Frontal cortex (tissue), 4 donors: ENCODE measurements around the gene APLP1. TPM values are rescaled to one million over a fixed set of nuclear protein-coding genes. Genes with fewer than 3 reads are reported as not detected.
A peak's percentile ranks its signal among the peaks of the same experiment; 100 is the strongest.
"Not testable (repeated sequence)": the region's sequence is repeated elsewhere in the genome, so short reads cannot be mapped to it uniquely, and the experiment has no call there.

ENCODE experiments used
- DNase-seq, 2 donors: peaks; one replicate each; pipeline ENCODE4 v3.0.0; 2012; ENCODE audit warnings: low spot score in 2 of 2
- FAIRE-seq: peaks from 2 replicates; lab custom pipeline; 2012; peaks lifted over from hg19 to GRCh38; lab: Jason Lieb, UNC
- total RNA-seq: library from RNA; depleted of rRNA; stranded (reverse); fragments of >200 nt; gene quantifications from one replicate; pipeline ENCODE4 v1.2.3, GENCODE V29; 2014
- donor health status: control.
- donor health status: control.
- donor health status: control.

APLP1 gene
- total RNA-seq, 1 donor from 2014 or later, result 214 TPM

DNA sequence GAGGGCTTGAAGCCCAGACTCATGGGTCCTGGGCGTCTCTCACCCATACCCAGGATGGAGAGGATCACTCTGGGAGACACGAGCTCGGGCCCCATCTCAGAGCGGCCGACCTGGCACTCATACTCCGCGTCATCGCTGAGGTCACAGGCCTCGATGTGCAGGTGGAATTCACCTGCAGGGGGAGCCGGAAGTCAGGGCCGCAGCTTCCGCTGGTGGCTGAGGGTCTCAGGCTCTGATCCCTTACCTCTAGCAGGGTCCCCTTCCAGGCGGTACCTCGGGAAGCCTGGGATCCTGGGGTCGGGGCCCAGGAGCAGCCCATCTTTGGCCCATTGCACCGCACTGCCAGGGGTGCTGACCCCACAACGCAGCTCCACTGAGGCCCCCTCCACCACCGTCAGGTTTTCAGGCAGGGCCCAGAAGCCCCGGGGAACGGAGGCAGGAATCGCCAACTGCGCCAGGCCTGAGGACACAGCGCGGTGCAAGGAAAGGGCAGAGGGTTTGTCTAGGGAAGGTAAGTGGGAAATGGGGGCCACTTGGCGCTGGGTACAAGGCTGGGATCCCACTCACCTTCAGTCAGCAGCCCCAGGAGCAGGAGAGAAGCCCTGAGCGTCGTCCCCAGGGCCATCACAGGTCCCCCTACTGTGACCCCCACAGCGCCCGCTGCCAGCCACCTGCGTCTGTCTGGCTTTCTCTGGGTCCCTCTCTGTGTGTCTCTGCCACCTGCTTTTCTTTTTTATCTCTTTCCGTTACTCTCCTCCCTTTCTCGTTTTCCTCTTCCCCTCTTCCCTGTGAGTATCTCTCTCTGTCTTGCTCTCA is 17.0 kb upstream of the APLP1 start:
- DNase-seq, result no peak
- no peak for FAIRE-seq

DNA sequence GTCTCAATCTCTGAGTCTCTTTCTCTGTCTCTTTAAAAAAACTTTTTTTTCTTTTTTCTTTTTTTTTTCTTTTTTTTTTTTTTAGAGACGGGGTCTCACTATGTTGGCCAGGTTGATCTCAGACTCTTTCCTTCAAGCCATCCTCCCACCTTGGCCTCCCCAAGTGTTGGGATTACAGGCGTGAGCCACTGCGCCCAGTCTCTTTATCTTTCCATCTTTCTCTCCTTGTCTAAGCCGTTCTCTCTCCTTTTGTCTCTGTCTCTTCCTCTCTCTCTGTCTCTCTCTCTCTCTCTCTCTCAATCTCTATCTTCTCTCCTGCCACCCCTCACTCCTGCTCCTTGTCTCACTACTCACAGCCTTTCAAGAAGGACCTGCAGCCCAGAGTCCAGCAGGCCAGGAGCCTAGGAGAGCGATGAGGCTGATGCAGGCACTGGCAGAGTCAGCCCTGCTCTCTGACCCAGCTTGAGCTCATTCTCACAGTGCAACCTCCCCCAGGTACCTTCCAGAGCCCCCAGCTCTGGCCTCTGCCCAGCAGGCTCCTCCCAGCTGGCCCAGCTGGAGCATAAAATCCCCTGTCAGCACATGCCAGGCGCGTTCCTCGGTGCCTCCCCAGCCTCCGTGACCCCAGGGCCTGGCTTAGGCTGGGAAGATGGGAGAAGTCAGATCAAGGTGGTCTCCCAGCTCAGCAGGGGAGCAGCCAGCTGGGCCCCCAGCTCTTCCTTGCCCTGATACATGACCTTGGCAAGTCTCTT is 16.2 kb upstream of the APLP1 start, which contains the start of gene NPHS1:
TSS of gene NPHS1 (minus strand) at position 476 of the 752 bp plus-strand sequence. CDS start 667 bp downstream, outside the sequence.
- FAIRE-seq, result no peak

DNA sequence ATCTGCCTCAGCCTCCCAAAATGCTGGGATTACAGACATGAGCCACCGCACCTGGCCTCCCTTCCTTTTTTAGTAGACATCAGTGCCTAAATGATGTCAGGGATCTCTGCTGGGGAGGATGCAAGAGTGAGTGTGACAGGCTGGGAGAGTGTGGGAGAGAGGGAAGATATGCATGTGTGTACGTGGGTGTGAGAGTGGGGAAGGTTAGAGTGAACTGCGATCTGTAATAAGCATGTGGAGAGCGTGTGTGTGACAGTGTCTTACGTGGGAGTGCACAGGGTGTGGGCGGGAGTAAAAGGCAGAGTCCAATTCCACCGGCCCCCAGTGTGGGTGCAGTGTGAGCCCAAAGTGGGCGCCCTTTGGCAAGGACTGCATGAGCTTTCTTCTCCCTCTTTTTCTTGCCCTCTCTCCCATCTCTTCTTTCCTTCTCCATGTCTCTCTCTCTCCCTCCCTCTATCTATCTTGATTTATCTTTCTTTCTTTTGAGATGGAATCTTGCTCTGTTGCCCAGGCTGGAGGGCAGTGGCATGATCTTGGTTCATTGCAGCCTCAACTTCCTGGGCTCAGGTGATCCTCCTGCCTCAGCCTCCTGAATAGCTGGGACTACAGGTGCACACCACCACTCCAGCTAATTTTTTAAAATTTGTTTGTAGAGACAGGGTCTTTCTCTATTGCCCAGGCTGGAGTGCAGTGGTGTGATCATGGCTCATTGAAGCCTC is 15.2 kb upstream of the APLP1 start:
- DNase-seq, result peak in 1 of 2 donors; percentile 46
- FAIRE-seq, result no peak

More for the DNA sequence above, 16.2 kb upstream of the APLP1 start, which contains the start of gene NPHS1:
- no peak for DNase-seq

GRCh38 chr19:35856546-35857149 is 11.7 kb upstream of the APLP1 start, which contains the start of gene KIRREL2:
Gene KIRREL2, plus strand, starts transcription at chr19:35856911. Its CDS starts 209 bp downstream, at chr19:35857120.
- DNase-seq (no peak), FAIRE-seq (no peak)

GRCh38 chr19:35858311-35858710 is 10.1 kb upstream of the APLP1 start:
- DNase-seq (no peak), FAIRE-seq (no peak)

- DNase-seq (no peak), FAIRE-seq (no peak)
Measured at GRCh38 chr19:35859414-35859813, 9.0 kb upstream of the APLP1 start.

GRCh38 chr19:35860436-35860817 is 7.9 kb upstream of the APLP1 start:
- FAIRE-seq, result no peak
- no peak for DNase-seq

GRCh38 chr19:35860818-35861639 is 7.3 kb upstream of the APLP1 start:
- DNase-seq (no peak), FAIRE-seq (no peak)

- no peak for DNase-seq
- no peak for FAIRE-seq
Measured at GRCh38 chr19:35861640-35862160, 6.7 kb upstream of the APLP1 start.

DNA sequence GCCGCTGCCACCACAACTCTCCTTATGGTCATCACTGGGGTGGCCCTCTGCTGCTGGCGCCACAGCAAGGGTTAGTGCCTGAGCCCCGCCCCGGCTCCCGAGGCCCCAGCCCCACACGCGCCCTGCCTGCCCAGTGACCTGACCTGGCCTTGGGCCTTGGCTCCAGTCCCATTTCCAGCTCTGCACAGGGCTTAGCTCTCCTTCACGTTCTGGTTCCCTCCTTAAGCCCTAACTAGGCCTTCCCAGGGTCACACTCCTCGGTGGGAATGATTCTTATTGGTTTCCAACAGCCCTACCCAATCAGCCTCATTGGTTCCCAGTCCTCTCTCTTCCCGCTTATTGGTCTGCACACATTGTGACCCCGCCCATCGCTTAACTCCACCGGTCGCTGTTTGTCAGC is 5.8 kb upstream of the APLP1 start:
- DNase-seq (no peak), FAIRE-seq (no peak)

DNA sequence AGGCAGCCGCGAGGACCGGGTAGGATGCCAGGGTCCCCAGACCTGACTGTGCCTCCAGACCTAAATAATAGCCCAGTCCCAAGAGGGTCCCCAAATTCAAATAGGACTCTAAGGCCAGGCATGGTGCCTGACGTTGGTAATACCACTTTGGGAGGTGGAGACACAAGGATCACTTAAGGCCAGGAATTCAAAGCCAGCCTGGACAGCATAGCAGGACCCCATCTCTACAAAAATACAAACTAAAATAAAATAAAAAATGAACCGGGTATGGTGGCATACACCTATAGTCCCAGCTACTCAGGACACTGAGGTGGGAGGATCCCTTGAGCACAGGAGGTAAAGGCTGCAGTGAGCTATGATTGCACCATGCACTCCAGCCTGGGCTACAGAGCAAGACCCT is 5.4 kb upstream of the APLP1 start:
- FAIRE-seq (no peak), DNase-seq (no peak)

- no peak for FAIRE-seq
- no peak for DNase-seq
Measured at GRCh38 chr19:35868823-35869326, 501 bp downstream of the APLP1 start.

GRCh38 chr19:35869327-35870123 is 1.2 kb downstream of the APLP1 start:
- no peak for FAIRE-seq
- peak; percentile 70 to 72 for DNase-seq

GRCh38 chr19:35870124-35870736 is 1.9 kb downstream of the APLP1 start:
- not testable (repeated sequence) for DNase-seq, FAIRE-seq

DNA sequence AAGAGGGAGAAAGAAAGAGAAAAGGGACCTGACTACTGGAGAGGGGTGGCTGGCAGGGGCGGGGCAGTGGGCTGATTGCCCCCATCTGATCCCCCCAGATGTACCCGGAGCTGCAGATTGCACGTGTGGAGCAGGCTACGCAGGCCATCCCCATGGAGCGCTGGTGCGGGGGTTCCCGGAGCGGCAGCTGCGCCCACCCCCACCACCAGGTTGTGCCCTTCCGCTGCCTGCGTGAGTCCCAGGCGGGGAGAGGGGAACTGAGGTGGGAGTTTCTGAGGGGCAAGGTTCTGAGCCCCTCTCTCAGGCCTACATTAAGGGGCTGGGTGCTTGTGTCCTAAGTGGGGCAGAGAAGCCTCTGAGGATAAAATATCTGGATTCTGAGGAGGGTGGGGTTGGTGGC is 2.4 kb downstream of the APLP1 start:
- no peak for FAIRE-seq
- DNase-seq, result no peak

DNA sequence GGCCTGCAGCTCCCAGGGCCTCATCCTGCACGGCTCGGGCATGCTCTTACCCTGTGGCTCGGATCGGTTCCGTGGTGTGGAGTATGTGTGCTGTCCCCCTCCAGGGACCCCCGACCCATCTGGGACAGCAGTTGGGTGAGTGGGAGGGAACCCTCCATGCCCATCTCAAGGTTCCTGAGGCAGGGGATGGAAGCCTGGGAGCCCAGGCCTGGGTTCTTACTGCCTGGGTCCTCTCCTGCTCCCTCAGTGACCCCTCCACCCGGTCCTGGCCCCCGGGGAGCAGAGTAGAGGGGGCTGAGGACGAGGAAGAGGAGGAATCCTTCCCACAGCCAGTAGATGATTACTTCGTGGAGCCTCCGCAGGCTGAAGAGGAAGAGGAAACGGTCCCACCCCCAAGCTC is 3.2 kb downstream of the APLP1 start:
- FAIRE-seq (no peak), DNase-seq (no peak)

DNA sequence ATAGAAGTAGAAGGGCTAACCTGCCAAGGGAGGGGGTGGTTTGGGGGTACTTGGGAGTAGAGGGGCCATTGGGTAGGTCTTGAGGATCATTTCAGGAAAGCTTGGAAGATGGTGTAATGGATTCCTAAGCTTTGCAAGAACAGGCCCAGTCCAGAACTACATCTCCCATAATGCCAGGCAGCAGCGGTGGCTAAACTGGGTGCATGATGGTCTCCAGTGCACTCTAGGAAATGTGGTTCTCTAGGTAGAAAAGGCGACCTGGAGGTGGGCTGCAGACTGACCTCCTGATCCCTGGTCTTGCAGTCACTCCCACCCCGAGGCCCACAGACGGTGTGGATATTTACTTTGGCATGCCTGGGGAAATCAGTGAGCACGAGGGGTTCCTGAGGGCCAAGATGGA is 3.8 kb downstream of the APLP1 start:
- DNase-seq (no peak), FAIRE-seq (no peak)
